Smooth muscle cell (in vitro differentiated cells): ENCODE results near the gene SERPIND1. TPM values are rescaled to one million over a fixed set of nuclear protein-coding genes. Genes with fewer than 3 reads are reported as not detected.

Experiments used
- DNase-seq: peaks from one replicate; lab custom pipeline; 2025; ENCODE audit not compliant: unreplicated experiment; lab: John Stamatoyannopoulos, UW
- H2AFZ ChIP-seq: fragments of 200-600 bp; sonication (generic); 2 replicates; pipeline ENCODE4 v1.6.0; 2016; ENCODE audit warnings: antibody characterized with exemption, low read depth, mild to moderate bottlenecking
- H3F3A ChIP-seq: fragments of 200-600 bp; sonication (generic); 2 replicates; pipeline ENCODE4 v1.6.0; 2017; ENCODE audit warnings: antibody characterized with exemption, low read depth
- H3K27ac ChIP-seq: fragments of 200-600 bp; sonication (generic); 2 replicates; pipeline ENCODE4 v1.5.1; 2016; ENCODE audit warnings: low read depth, mild to moderate bottlenecking
- H3K27me3 ChIP-seq: fragments of 200-600 bp; sonication (generic); 2 replicates; pipeline ENCODE4 v1.6.1; 2016; ENCODE audit warnings: low read depth, mild to moderate bottlenecking
- H3K36me3 ChIP-seq: fragments of 200-600 bp; sonication (generic); 2 replicates; pipeline ENCODE4 v1.5.1; 2016; ENCODE audit warnings: low read depth
- H3K4me1 ChIP-seq: fragments of 200-600 bp; sonication (generic); 2 replicates; pipeline ENCODE4 v1.5.1; 2016; ENCODE audit warnings: low read depth
- H3K4me2 ChIP-seq: fragments of 200-600 bp; sonication (generic); 2 replicates; pipeline ENCODE4 v1.6.0; 2016; ENCODE audit warnings: mild to moderate bottlenecking
- H3K4me3 ChIP-seq: fragments of 200-600 bp; sonication (generic); 2 replicates; pipeline ENCODE4 v1.5.1; 2016; ENCODE audit warnings: mild to moderate bottlenecking
- H3K79me2 ChIP-seq: fragments of 200-600 bp; sonication (generic); 2 replicates; pipeline ENCODE4 v1.6.0; 2016; ENCODE audit warnings: low read depth, mild to moderate bottlenecking
- H3K9ac ChIP-seq: fragments of 200-600 bp; sonication (generic); 2 replicates; pipeline ENCODE4 v1.6.0; 2016; ENCODE audit warnings: low read depth
- H3K9me3 ChIP-seq: fragments of 200-600 bp; sonication (generic); replicated peaks from 2 replicates; pipeline ENCODE4 v1.5.1; 2016; ENCODE audit warnings: low read depth
- H4K20me1 ChIP-seq: fragments of 200-600 bp; sonication (generic); 2 replicates; pipeline ENCODE4 v1.6.0; 2016; ENCODE audit warnings: low read depth
- WGBS: methylation state at CpG from one replicate; pipeline ENCODE4 v1.1.7; 2016; ENCODE audit warnings: low lambda C conversion rate; 5-methylcytosine and 5-hydroxymethylcytosine counted together
- polyA plus RNA-seq: library from polyadenylated mRNA; unstranded; fragments of >200 nt; fragmentation: Nextera tagmentation; extraction: Ambion mirVana; gene quantifications from 2 replicates; pipeline ENCODE4 v1.2.1, GENCODE V29; 2016
- total RNA-seq: library from RNA; depleted of rRNA; stranded (reverse); fragments of >200 nt; gene quantifications from 2 replicates; pipeline ENCODE4 v1.2.3, GENCODE V29; 2014
- TF ChIP-seq, protein P1 (sequence below): fragments of 200-600 bp; sonication (generic); IDR thresholded peaks from 2 replicates; pipeline ENCODE4 v1.5.1; 2017; ENCODE audit warnings: borderline replicate concordance, mild to moderate bottlenecking, antibody characterized with exemption; ENCODE audit not compliant: insufficient read depth, poor library complexity, severe bottlenecking

The SERPIND1 gene
- total and polyA plus RNA-seq, 2 experiments from 2014 or later = 0.10 TPM; not detected in 1

DNA sequence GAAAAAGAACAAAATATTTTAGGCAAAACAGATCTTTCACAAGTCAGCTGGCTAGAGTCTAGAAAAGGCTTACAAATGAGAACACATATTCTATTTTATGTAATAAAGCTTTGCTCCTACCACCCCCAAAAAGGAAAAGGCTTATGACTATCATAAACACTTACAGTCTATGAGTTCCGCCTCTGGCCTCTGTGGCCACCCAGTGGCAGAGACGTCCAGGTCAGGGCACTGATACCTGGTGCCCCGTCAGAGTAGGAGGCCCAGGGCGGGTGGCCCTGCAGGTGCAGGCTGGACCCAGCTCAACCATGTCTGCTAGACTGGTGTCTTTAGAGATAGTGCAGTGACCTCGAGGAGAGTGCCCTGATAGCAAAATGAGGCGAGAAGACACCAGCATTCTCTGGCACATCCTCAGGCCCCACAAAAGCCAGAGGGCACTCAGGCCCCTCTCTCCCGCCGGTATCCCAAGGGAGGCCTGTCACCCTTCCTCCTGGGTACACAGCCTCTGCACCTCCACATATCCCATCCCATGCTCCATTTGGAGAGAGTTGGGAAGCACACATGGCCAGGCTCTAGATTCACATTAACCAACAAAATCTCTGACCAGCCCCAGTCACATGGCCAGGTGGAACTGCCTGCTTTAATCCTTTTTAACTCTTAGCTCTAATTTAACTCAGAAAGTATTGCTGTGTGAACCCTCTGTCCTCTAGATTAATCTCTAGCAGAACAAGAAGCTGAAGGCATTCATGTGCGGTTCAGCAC, 27.3 kb upstream of the SERPIND1 start:
- no peak overlapping the region for H3K27ac ChIP-seq
- no peaks in the 10 kb centered on the region for H4K20me1 ChIP-seq
- H3K79me2 ChIP-seq = no peaks in the 10 kb centered on the region
- peaks cover 9% of the 10 kb centered on the region for H3F3A ChIP-seq
- no peaks in the 10 kb centered on the region for H3K36me3 ChIP-seq
- H3K4me2 ChIP-seq = no peak overlapping the region
- H3K4me1 ChIP-seq = no peaks in the 10 kb centered on the region
- H3K9ac ChIP-seq = no peak overlapping the region
- no peak for DNase-seq
- no peaks in the 10 kb centered on the region for H3K27me3 ChIP-seq
- H3K9me3 ChIP-seq = no peaks in the 10 kb centered on the region
- TF ChIP-seq, protein P1, sequence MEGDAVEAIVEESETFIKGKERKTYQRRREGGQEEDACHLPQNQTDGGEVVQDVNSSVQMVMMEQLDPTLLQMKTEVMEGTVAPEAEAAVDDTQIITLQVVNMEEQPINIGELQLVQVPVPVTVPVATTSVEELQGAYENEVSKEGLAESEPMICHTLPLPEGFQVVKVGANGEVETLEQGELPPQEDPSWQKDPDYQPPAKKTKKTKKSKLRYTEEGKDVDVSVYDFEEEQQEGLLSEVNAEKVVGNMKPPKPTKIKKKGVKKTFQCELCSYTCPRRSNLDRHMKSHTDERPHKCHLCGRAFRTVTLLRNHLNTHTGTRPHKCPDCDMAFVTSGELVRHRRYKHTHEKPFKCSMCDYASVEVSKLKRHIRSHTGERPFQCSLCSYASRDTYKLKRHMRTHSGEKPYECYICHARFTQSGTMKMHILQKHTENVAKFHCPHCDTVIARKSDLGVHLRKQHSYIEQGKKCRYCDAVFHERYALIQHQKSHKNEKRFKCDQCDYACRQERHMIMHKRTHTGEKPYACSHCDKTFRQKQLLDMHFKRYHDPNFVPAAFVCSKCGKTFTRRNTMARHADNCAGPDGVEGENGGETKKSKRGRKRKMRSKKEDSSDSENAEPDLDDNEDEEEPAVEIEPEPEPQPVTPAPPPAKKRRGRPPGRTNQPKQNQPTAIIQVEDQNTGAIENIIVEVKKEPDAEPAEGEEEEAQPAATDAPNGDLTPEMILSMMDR = no peak
- H3K4me3 ChIP-seq = no peak overlapping the region
- WGBS = 97% methylated on average over 9 of the region's 9 CpGs
- H2AFZ ChIP-seq = no peak overlapping the region

DNA sequence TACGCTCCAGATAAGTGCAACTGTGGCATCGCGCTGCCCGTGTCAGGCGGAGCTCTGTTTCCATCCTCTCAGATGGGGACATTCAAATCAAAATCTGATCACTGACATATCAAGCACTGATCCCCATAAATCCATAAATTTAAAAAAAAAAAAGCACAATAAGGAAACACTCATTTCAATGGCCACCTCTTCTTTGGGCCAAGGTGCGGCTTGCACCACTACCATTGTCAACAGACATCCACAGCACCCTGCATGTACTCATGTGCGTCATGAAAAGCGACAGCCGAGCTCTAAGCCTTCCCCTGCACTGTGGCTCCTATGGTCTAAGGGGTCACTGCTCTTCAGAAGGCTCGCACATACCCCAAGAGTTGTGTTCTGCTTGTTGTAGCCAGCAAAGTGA, 26.7 kb upstream of the SERPIND1 start:
- peaks cover 9% of the 10 kb centered on the region for H3F3A ChIP-seq
- no peak overlapping the region for H3K27ac ChIP-seq
- no peaks in the 10 kb centered on the region for H3K36me3 ChIP-seq
- no peak overlapping the region for H3K4me3 ChIP-seq
- DNase-seq = no peak
- TF ChIP-seq, protein P1 = no peak
- no peak overlapping the region for H3K9ac ChIP-seq
- H3K4me2 ChIP-seq = no peak overlapping the region
- H2AFZ ChIP-seq = no peak overlapping the region
- 98% methylated on average over 10 of the region's 10 CpGs for WGBS
- no peaks in the 10 kb centered on the region for H3K27me3 ChIP-seq
- no peaks in the 10 kb centered on the region for H4K20me1 ChIP-seq
- no peaks in the 10 kb centered on the region for H3K79me2 ChIP-seq
- H3K9me3 ChIP-seq = no peaks in the 10 kb centered on the region
- no peaks in the 10 kb centered on the region for H3K4me1 ChIP-seq

DNA sequence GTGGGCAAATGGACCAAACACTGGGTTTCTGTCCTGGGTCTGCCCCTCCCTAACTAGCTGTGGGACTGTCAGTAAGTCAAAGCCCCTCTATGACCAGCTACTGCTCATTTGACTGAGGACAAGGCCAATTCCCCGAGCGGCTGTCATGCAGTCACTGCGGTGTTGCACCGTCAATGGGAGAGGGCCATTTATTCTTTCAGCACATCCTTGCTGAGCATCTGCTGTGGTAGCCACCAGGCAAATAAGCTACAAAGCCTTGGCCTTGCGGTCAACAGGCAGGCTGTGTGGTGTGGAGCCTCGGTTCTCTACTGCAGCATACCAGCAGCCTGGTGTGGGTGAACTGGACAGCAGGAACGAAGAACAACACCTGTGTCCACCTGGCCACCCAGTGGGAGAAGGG, 25.8 kb upstream of the SERPIND1 start:
- Histone ChIP-seq H3K4me1 (no peaks in the 10 kb centered on the region), H3K79me2 (no peaks in the 10 kb centered on the region), H3F3A (peaks cover 9% of the 10 kb centered on the region), H3K27me3 (no peaks in the 10 kb centered on the region), H3K9ac (no peak overlapping the region), H3K9me3 (no peaks in the 10 kb centered on the region), H3K27ac (no peak overlapping the region), H2AFZ (no peak overlapping the region), H4K20me1 (no peaks in the 10 kb centered on the region), H3K36me3 (no peaks in the 10 kb centered on the region), H3K4me2 (no peak overlapping the region), H3K4me3 (no peak overlapping the region)
- DNase-seq = no peak
- TF ChIP-seq, protein P1 = no peak
- WGBS = 96% methylated on average over 7 of the region's 7 CpGs

DNA sequence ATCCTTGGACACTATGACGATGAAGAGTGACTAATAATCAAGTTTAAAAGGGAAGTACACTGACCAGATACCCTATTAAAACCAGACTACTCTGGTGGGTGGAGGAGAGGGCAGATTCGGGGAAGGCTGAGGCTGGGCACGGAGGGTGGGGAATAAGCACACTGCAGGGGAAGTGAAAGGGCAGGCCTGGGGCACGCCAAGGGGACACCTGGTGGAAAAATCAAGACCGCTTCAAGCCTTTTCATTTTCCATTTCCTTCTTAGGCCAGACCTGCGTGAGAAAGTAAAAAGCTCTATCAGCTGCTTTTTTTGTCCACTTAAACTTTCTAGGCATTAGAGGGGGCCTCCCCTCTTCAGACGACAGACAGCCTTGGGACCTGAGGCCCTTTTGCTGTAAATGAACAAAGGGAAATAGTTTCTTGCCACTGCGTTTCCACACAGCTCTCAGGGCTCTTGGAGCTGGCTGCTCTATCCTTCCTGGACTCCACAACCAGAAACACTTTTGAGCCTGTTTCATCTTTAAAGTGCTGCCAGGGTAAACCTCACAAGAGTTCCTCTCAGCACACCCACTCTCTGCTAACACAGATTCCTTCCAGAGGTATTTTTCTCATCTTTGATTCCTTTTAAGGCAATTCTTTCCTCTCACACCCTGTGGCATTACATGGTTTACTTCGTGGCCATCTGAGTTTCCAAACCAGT, 25.0 kb upstream of the SERPIND1 start:
- DNase-seq = no peak
- TF ChIP-seq, protein P1 = no peak
- Histone ChIP-seq H3K9me3 (no peaks in the 10 kb centered on the region), H3K4me2 (peak overlapping the region; percentile 12), H3K79me2 (no peaks in the 10 kb centered on the region), H3K27ac (peak overlapping the region; percentile 87), H3F3A (peaks cover 9% of the 10 kb centered on the region), H3K4me1 (no peaks in the 10 kb centered on the region), H3K4me3 (no peak overlapping the region), H3K9ac (peak overlapping the region; percentile 1), H3K36me3 (no peaks in the 10 kb centered on the region), H4K20me1 (no peaks in the 10 kb centered on the region), H2AFZ (no peak overlapping the region), H3K27me3 (no peaks in the 10 kb centered on the region)
- whole genome bisulfite sequencing = 64% methylated on average over 9 of the region's 9 CpGs
